H9 (cell line): ENCODE measurements around the gene POLH. TPM values are rescaled to one million over a fixed set of nuclear protein-coding genes. Genes with fewer than 3 reads are reported as not detected.

Experiments used
- DNase-seq: peaks from one replicate; pipeline ENCODE4 v3.0.0-alpha.2; 2017
- H2AFZ ChIP-seq: one replicate; pipeline ENCODE4 v1.6.1; 2013; ENCODE audit warnings: mild to moderate bottlenecking, low read length, control low read depth, moderate library complexity
- H2AK5ac ChIP-seq: 2 replicates; pipeline ENCODE4 v1.6.1; 2013; ENCODE audit warnings: low read length, control low read depth, mixed read lengths; ENCODE audit not compliant: insufficient read length
- H2BK120ac ChIP-seq: one replicate; pipeline ENCODE4 v1.6.1; 2013; ENCODE audit warnings: low read depth, mild to moderate bottlenecking, low read length, control low read depth, inconsistent platforms; ENCODE audit not compliant: poor library complexity, severe bottlenecking
- H2BK12ac ChIP-seq: 2 replicates; pipeline ENCODE4 v1.6.1; 2013; ENCODE audit warnings: low read length, control low read depth, mixed read lengths, low read depth; ENCODE audit not compliant: insufficient read length
- H2BK15ac ChIP-seq: 2 replicates; pipeline ENCODE4 v1.6.1; 2013; ENCODE audit warnings: low read depth, low read length, control low read depth
- H2BK20ac ChIP-seq: one replicate; pipeline ENCODE4 v1.6.1; 2013; ENCODE audit warnings: low read depth, mild to moderate bottlenecking, low read length, control low read depth, inconsistent platforms; ENCODE audit not compliant: poor library complexity, severe bottlenecking
- H2BK5ac ChIP-seq: 2 replicates; pipeline ENCODE4 v1.6.1; 2013; ENCODE audit warnings: low read length, control low read depth, mixed read lengths; ENCODE audit not compliant: insufficient read length
- H3K14ac ChIP-seq: 2 replicates; pipeline ENCODE4 v1.6.1; 2013; ENCODE audit warnings: low read length, control low read depth; ENCODE audit not compliant: insufficient read depth
- H3K18ac ChIP-seq: 2 replicates; pipeline ENCODE4 v1.6.1; 2013; ENCODE audit warnings: low read depth, mild to moderate bottlenecking, mixed read lengths, low read length, control low read depth; ENCODE audit not compliant: insufficient read length
- H3K23ac ChIP-seq: 2 replicates; pipeline ENCODE4 v1.6.1; 2013; ENCODE audit warnings: low read length, control low read depth, mixed read lengths, low read depth; ENCODE audit not compliant: insufficient read length
- H3K23me2 ChIP-seq: 2 replicates; pipeline ENCODE4 v1.6.1; 2013; ENCODE audit warnings: low read depth, mild to moderate bottlenecking, mixed read lengths, low read length, control low read depth; ENCODE audit not compliant: insufficient read length, poor library complexity, severe bottlenecking
- H3K27ac ChIP-seq: 2 replicates; pipeline ENCODE4 v1.5.1; 2013; ENCODE audit warnings: low read length, control low read depth, mixed read lengths, low read depth; ENCODE audit not compliant: insufficient read length
- H3K27me3 ChIP-seq: 2 replicates; pipeline ENCODE4 v1.6.1; 2013; ENCODE audit warnings: low read length, control low read depth, inconsistent platforms; ENCODE audit not compliant: insufficient read depth
- H3K4ac ChIP-seq: 2 replicates; pipeline ENCODE4 v1.6.1; 2013; ENCODE audit warnings: low read depth, mild to moderate bottlenecking, control low read depth, inconsistent platforms, low read length, moderate library complexity
- H3K4me1 ChIP-seq: 2 replicates; pipeline ENCODE4 v1.6.1; 2013; ENCODE audit warnings: low read length, control low read depth, inconsistent platforms; ENCODE audit not compliant: insufficient read depth
- H3K4me2 ChIP-seq: 2 replicates; pipeline ENCODE4 v1.6.1; 2013; ENCODE audit warnings: low read length, control low read depth, mixed read lengths; ENCODE audit not compliant: insufficient read length, insufficient read depth
- H3K56ac ChIP-seq: 2 replicates; pipeline ENCODE4 v1.6.1; 2013; ENCODE audit warnings: low read depth, mild to moderate bottlenecking, mixed read lengths, low read length, control low read depth; ENCODE audit not compliant: insufficient read length
- H3K79me1 ChIP-seq: 2 replicates; pipeline ENCODE4 v1.6.1; 2013; ENCODE audit warnings: low read depth, mild to moderate bottlenecking, moderate library complexity, low read length, control low read depth, inconsistent platforms; ENCODE audit not compliant: insufficient read depth, poor library complexity, severe bottlenecking
- H3K79me2 ChIP-seq: 2 replicates; pipeline ENCODE4 v1.6.1; 2013; ENCODE audit warnings: low read length, control low read depth, inconsistent platforms; ENCODE audit not compliant: insufficient read depth
- H3K9ac ChIP-seq: 2 replicates; pipeline ENCODE4 v1.6.1; 2013; ENCODE audit warnings: low read length, control low read depth, mixed read lengths; ENCODE audit not compliant: insufficient read length; ENCODE audit errors: extremely low read depth
- H3K9me3 ChIP-seq: one replicate; pipeline ENCODE4 v1.6.1; 2013; ENCODE audit warnings: low read depth, low read length, inconsistent platforms; ENCODE audit not compliant: control insufficient read depth
- H3T11ph ChIP-seq: one replicate; pipeline ENCODE4 v1.6.1; 2013; ENCODE audit warnings: mild to moderate bottlenecking, low read length, control low read depth, inconsistent platforms
- H4K20me1 ChIP-seq: one replicate; pipeline ENCODE4 v1.6.1; 2013; ENCODE audit not compliant: control insufficient read depth, insufficient read length, insufficient read depth
- H4K5ac ChIP-seq: 2 replicates; pipeline ENCODE4 v1.6.1; 2013; ENCODE audit warnings: low read depth, mild to moderate bottlenecking, mixed read lengths, low read length, control low read depth; ENCODE audit not compliant: insufficient read length
- H4K8ac ChIP-seq: replicated peaks from 2 replicates; pipeline ENCODE4 v1.6.1; 2013; ENCODE audit warnings: low read length, control low read depth, mixed read lengths, low read depth; ENCODE audit not compliant: insufficient read length
- H4K91ac ChIP-seq: 2 replicates; pipeline ENCODE4 v1.6.1; 2013; ENCODE audit warnings: low read depth, mild to moderate bottlenecking, moderate library complexity, mixed read lengths, low read length, control low read depth; ENCODE audit not compliant: insufficient read length
- H3K27ac Mint-ChIP-seq, 3 experiments: 2 replicates in 2 of 3; 3 replicates in 1 of 3; pipeline ENCODE4 v1.8.0; 2020 to 2021; ENCODE audit warnings: mixed read lengths in 3 of 3, mild to moderate bottlenecking in 1 of 3, moderate library complexity in 1 of 3
- H3K27me3 Mint-ChIP-seq: 2 replicates; pipeline ENCODE4 v1.8.0; 2021; ENCODE audit warnings: low read depth, mild to moderate bottlenecking, moderate library complexity, mixed read lengths
- H3K36me3 Mint-ChIP-seq, 3 experiments: 2 replicates in 2 of 3; 3 replicates in 1 of 3; pipeline ENCODE4 v1.8.0; 2020 to 2021; ENCODE audit warnings: low read depth in 3 of 3, mixed read lengths in 3 of 3; ENCODE audit not compliant: insufficient read depth in 1 of 3
- H3K4me1 Mint-ChIP-seq, 2 experiments: 2 replicates each; pipeline ENCODE4 v1.8.0; 2020; ENCODE audit warnings: mixed read lengths in 2 of 2
- H3K4me3 Mint-ChIP-seq, 2 experiments: 2 replicates in 1 of 2; 3 replicates in 1 of 2; pipeline ENCODE4 v1.8.0; 2020 to 2021; ENCODE audit warnings: mild to moderate bottlenecking in 2 of 2, mixed read lengths in 2 of 2, moderate library complexity in 1 of 2
- H3K9me3 Mint-ChIP-seq, 2 experiments: 2 replicates in 1 of 2; 3 replicates in 1 of 2; pipeline ENCODE4 v1.8.0; 2020; ENCODE audit warnings: mild to moderate bottlenecking in 2 of 2, mixed read lengths in 2 of 2, moderate library complexity in 1 of 2
- CTCF ChIP-seq: fragments of 200-600 bp; sonication (generic); conservative IDR thresholded peaks from 3 replicates; pipeline ENCODE4 v1.8.0; 2021; ENCODE audit warnings: antibody characterized with exemption, mild to moderate bottlenecking
- WGBS: extraction: QIAGEN DNeasy Blood & Tissue Kit; methylation state at CpG from one replicate; pipeline ENCODE4 v1.1.7; 2013; ENCODE audit warnings: missing lambda C conversion rate, low lambda C conversion rate, mixed read lengths; ENCODE audit not compliant: insufficient read length; ENCODE audit errors: extremely low coverage; 5-methylcytosine and 5-hydroxymethylcytosine counted together
- total RNA-seq: library from RNA; stranded (reverse); gene quantifications from 2 replicates; pipeline ENCODE4 v1.2.1, GENCODE V29; 2021

Gene POLH
- total RNA-seq, 1 experiment from 2014 or later: 12.6 TPM

GRCh38 chr6:43613721-43614395 lies 37.9 kb downstream of the POLH start:
- no peaks in the 10 kb centered on the region for H3K27me3 Mint-ChIP-seq
- no peak overlapping the region for H3K23ac ChIP-seq
- no peaks in the 10 kb centered on the region for H3K79me1 ChIP-seq
- no peak overlapping the region for H2BK120ac ChIP-seq
- H3K9me3 ChIP-seq: no peaks in the 10 kb centered on the region
- H3K4ac ChIP-seq: no peak overlapping the region
- no peak overlapping the region for H3K27ac ChIP-seq
- no peak overlapping the region for H2AK5ac ChIP-seq
- H3K27me3 ChIP-seq: no peaks in the 10 kb centered on the region
- no peak overlapping the region for H3K4me3 Mint-ChIP-seq
- H3K18ac ChIP-seq: no peak overlapping the region
- DNase-seq: no peak
- no peak overlapping the region for H4K91ac ChIP-seq
- no peak overlapping the region for H3K56ac ChIP-seq
- H3T11ph ChIP-seq: no peak overlapping the region
- no peak overlapping the region for H3K27ac Mint-ChIP-seq
- H4K8ac ChIP-seq: no peak overlapping the region
- no peak overlapping the region for H2BK12ac ChIP-seq
- no peak overlapping the region for H2BK20ac ChIP-seq
- H2AFZ ChIP-seq: no peak overlapping the region
- no peaks in the 10 kb centered on the region for H3K4me1 Mint-ChIP-seq
- no CpG with 5 or more reads among the region's 6 CpGs for WGBS
- H2BK5ac ChIP-seq: no peak overlapping the region
- no peaks in the 10 kb centered on the region for H3K79me2 ChIP-seq
- H4K20me1 ChIP-seq: no peaks in the 10 kb centered on the region
- no peak overlapping the region for H4K5ac ChIP-seq
- no peak overlapping the region for H3K4me2 ChIP-seq
- H3K14ac ChIP-seq: no peak overlapping the region
- no peaks in the 10 kb centered on the region for H3K23me2 ChIP-seq
- H3K9ac ChIP-seq: no peak overlapping the region
- H3K4me1 ChIP-seq: no peaks in the 10 kb centered on the region
- no peak overlapping the region for H2BK15ac ChIP-seq
- peaks cover 0 to 43% (median 19%) of the 10 kb centered on the region in 3 experiments; a peak in 4 of 7 replicates for H3K36me3 Mint-ChIP-seq
- H3K9me3 Mint-ChIP-seq: no peaks in the 10 kb centered on the region
- TF ChIP-seq CTCF: no peak
